ENCODE data around the gene CDH13.

The CDH13 gene

GRCh38 chr16:82792693-82793092 lies 165.9 kb downstream of the CDH13 start:
- no peak for DNase-seq (ENCODE audit: low spot score)

- DNase-seq (ENCODE audit: low spot score), result no peak
These were observed 166.9 kb downstream of the CDH13 start for GRCh38 chr16:82793528-82794245.

- DNase-seq (ENCODE audit: low spot score), result no peak
These were observed 169.3 kb downstream of the CDH13 start for GRCh38 chr16:82796047-82796446.

GRCh38 chr16:82801361-82801760 lies 174.6 kb downstream of the CDH13 start:
- DNase-seq (ENCODE audit: low spot score), result no peak

GRCh38 chr16:82805866-82806265 lies 179.1 kb downstream of the CDH13 start:
- DNase-seq (ENCODE audit: low spot score), result no peak

- no peak for DNase-seq (ENCODE audit: low spot score)
These were observed 180.5 kb downstream of the CDH13 start for GRCh38 chr16:82807311-82807710.

- DNase-seq (ENCODE audit: low spot score), result no peak
These were observed 181.3 kb downstream of the CDH13 start for GRCh38 chr16:82808036-82808435.

GRCh38 chr16:82810077-82810476 lies 183.3 kb downstream of the CDH13 start:
- no peak for DNase-seq (ENCODE audit: low spot score)

GRCh38 chr16:82814059-82814458 lies 187.3 kb downstream of the CDH13 start:
- DNase-seq (ENCODE audit: low spot score), result no peak

- no peak for DNase-seq (ENCODE audit: low spot score)
These were observed 192.5 kb downstream of the CDH13 start for GRCh38 chr16:82819286-82819685.

GRCh38 chr16:82820855-82821254 lies 194.1 kb downstream of the CDH13 start:
- no peak for DNase-seq (ENCODE audit: low spot score)

GRCh38 chr16:82824408-82824807 lies 197.6 kb downstream of the CDH13 start:
- DNase-seq (ENCODE audit: low spot score), result no peak

GRCh38 chr16:82829301-82829700 lies 202.5 kb downstream of the CDH13 start:
- no peak for DNase-seq (ENCODE audit: low spot score)

GRCh38 chr16:82830944-82831343 lies 204.2 kb downstream of the CDH13 start:
- no peak for DNase-seq (ENCODE audit: low spot score)

GRCh38 chr16:82832821-82833220 lies 206.1 kb downstream of the CDH13 start:
- no peak for DNase-seq (ENCODE audit: low spot score)

GRCh38 chr16:82833378-82833993 lies 206.7 kb downstream of the CDH13 start:
- DNase-seq (ENCODE audit: low spot score), result no peak

- DNase-seq (ENCODE audit: low spot score), result no peak
These were observed 207.5 kb downstream of the CDH13 start for GRCh38 chr16:82834151-82834815.

- no peak for DNase-seq (ENCODE audit: low spot score)
These were observed 208.9 kb downstream of the CDH13 start for GRCh38 chr16:82835487-82836155.

- DNase-seq (ENCODE audit: low spot score), result no peak
These were observed 214.3 kb downstream of the CDH13 start for GRCh38 chr16:82841108-82841507.

- no peak for DNase-seq (ENCODE audit: low spot score)
These were observed 217.0 kb downstream of the CDH13 start for GRCh38 chr16:82843606-82844271.

- no peak for DNase-seq (ENCODE audit: low spot score)
These were observed 218.3 kb downstream of the CDH13 start for GRCh38 chr16:82845116-82845515.

- DNase-seq (ENCODE audit: low spot score), result no peak
These were observed 220.0 kb downstream of the CDH13 start for GRCh38 chr16:82846806-82847205.

All from HuH-7 (cell line).